Measurements from ENCODE around the gene ECEL1.

The ECEL1 gene

GRCh38 chr2:232527905-232528470 lies 40.4 kb upstream of the ECEL1 start:
- no peaks in the 10 kb centered on the region for H3K36me3 ChIP-seq (ENCODE audit: low read length)
- TF ChIP-seq CTCF (IDR thresholded peaks at IDR 0.05; ENCODE audit: insufficient read depth, low read length, poor library complexity, severe bottlenecking): no peak
- no peak for TF ChIP-seq EZH2phosphoT487 (conservative IDR thresholded peaks at IDR 0.05; ENCODE audit: low read length)
- no peak overlapping the region for H3K4me3 ChIP-seq (ENCODE audit: insufficient read depth, low read length, poor library complexity, severe bottlenecking)
- no peaks in the 10 kb centered on the region for H3K9me2 ChIP-seq (replicated peaks; ENCODE audit: insufficient read depth, low read length)
- no peaks in the 10 kb centered on the region for H3F3A ChIP-seq (ENCODE audit: insufficient read depth)
- no peak overlapping the region for H2AFZ ChIP-seq (ENCODE audit: low read depth, low read length, severe bottlenecking)
- no peaks in the 10 kb centered on the region for H4K20me1 ChIP-seq (ENCODE audit: low read depth, low read length)
- no peak overlapping the region for H3K27ac ChIP-seq (ENCODE audit: low read depth, low read length)
- no peaks in the 10 kb centered on the region for H3K79me2 ChIP-seq (ENCODE audit: insufficient read depth, low read length)
- H3K9ac ChIP-seq (ENCODE audit: low read length): no peak overlapping the region
- no peak overlapping the region for H3K4me2 ChIP-seq (ENCODE audit: low read depth, low read length, poor library complexity, severe bottlenecking)
- no peaks in the 10 kb centered on the region for H3K27me3 ChIP-seq (ENCODE audit: low read length)
- no peaks in the 10 kb centered on the region for H3K9me3 ChIP-seq (ENCODE audit: insufficient read depth, low read length)

GRCh38 chr2:232526372-232526941 lies 38.8 kb upstream of the ECEL1 start:
- H3K36me3 ChIP-seq (ENCODE audit: low read length): no peaks in the 10 kb centered on the region
- TF ChIP-seq CTCF (IDR thresholded peaks at IDR 0.05; ENCODE audit: insufficient read depth, low read length, poor library complexity, severe bottlenecking) (no peak), EZH2phosphoT487 (conservative IDR thresholded peaks at IDR 0.05; ENCODE audit: low read length) (no peak)
- no peaks in the 10 kb centered on the region for H3K9me2 ChIP-seq (replicated peaks; ENCODE audit: insufficient read depth, low read length)
- no peaks in the 10 kb centered on the region for H3F3A ChIP-seq (ENCODE audit: insufficient read depth)
- no peaks in the 10 kb centered on the region for H3K27me3 ChIP-seq (ENCODE audit: low read length)
- H2AFZ ChIP-seq (ENCODE audit: low read depth, low read length, severe bottlenecking): no peak overlapping the region
- H3K9me3 ChIP-seq (ENCODE audit: insufficient read depth, low read length): no peaks in the 10 kb centered on the region
- H3K9ac ChIP-seq (ENCODE audit: low read length): no peak overlapping the region
- H3K27ac ChIP-seq (ENCODE audit: low read depth, low read length): no peak overlapping the region
- H3K4me2 ChIP-seq (ENCODE audit: low read depth, low read length, poor library complexity, severe bottlenecking): no peak overlapping the region
- no peaks in the 10 kb centered on the region for H4K20me1 ChIP-seq (ENCODE audit: low read depth, low read length)
- H3K4me3 ChIP-seq (ENCODE audit: insufficient read depth, low read length, poor library complexity, severe bottlenecking): no peak overlapping the region
- H3K79me2 ChIP-seq (ENCODE audit: insufficient read depth, low read length): no peaks in the 10 kb centered on the region

- Histone ChIP-seq H4K20me1 (ENCODE audit: low read depth, low read length) (no peaks in the 10 kb centered on the region), H3K27me3 (ENCODE audit: low read length) (no peaks in the 10 kb centered on the region), H3K9ac (ENCODE audit: low read length) (no peak within 1 kb of the TSS), H3K9me2 (replicated peaks; ENCODE audit: insufficient read depth, low read length) (no peaks in the 10 kb centered on the region), H3K79me2 (ENCODE audit: insufficient read depth, low read length) (no peaks in the 10 kb centered on the region), H3K9me3 (ENCODE audit: insufficient read depth, low read length) (no peaks in the 10 kb centered on the region), H3K27ac (ENCODE audit: low read depth, low read length) (no peak within 1 kb of the TSS), H2AFZ (ENCODE audit: low read depth, low read length, severe bottlenecking) (no peak within 1 kb of the TSS), H3K36me3 (ENCODE audit: low read length) (no peaks in the 10 kb centered on the region), H3K4me3 (ENCODE audit: insufficient read depth, low read length, poor library complexity, severe bottlenecking) (no peak within 1 kb of the TSS), H3K4me2 (ENCODE audit: low read depth, low read length, poor library complexity, severe bottlenecking) (no peak within 1 kb of the TSS), H3F3A (ENCODE audit: insufficient read depth) (no peaks in the 10 kb centered on the region)
- TF ChIP-seq EZH2phosphoT487 (conservative IDR thresholded peaks at IDR 0.05; ENCODE audit: low read length) (no peak), CTCF (IDR thresholded peaks at IDR 0.05; ENCODE audit: insufficient read depth, low read length, poor library complexity, severe bottlenecking) (no peak)
Measured at GRCh38 chr2:232525791-232526371, 38.2 kb upstream of the ECEL1 start, which contains the start of gene CHRND. CHRND (plus strand) TSS chr2:232526160; CDS start chr2:232526216, 56 bp downstream.
